ENCODE measurements around the gene CTNNBL1. TPM values are rescaled to one million over a fixed set of nuclear protein-coding genes. Genes with fewer than 3 reads are reported as not detected.

CTNNBL1 gene
- total RNA-seq, 1 donor from 2014 or later = 87.7 TPM

- Mint-ChIP-seq H3K27ac (ENCODE audit: unreplicated experiment) (no peak overlapping the region), H3K4me1 (peaks cover 52% of the 10 kb centered on the region), H3K4me3 (peak overlapping the region; percentile 89), H3K36me3 (ENCODE audit: low read depth) (no peaks in the 10 kb centered on the region), H3K9me3 (no peaks in the 10 kb centered on the region), H3K27me3 (ENCODE audit: low read depth) (peaks cover 44% of the 10 kb centered on the region)
- TF ChIP-seq CTCF (conservative IDR thresholded peaks at IDR 0.05) = no peak
- DNase-seq (ENCODE audit: low read depth, low spot score) = no peak
These were observed 210.3 kb downstream of the CTNNBL1 start for GRCh38 chr20:37904008-37904642.

- no peaks in the 10 kb centered on the region for H3K36me3 Mint-ChIP-seq (ENCODE audit: low read depth)
- DNase-seq (ENCODE audit: low read depth, low spot score) = no peak
- no peaks in the 10 kb centered on the region for H3K9me3 Mint-ChIP-seq
- H3K4me1 Mint-ChIP-seq = peaks cover 52% of the 10 kb centered on the region
- H3K4me3 Mint-ChIP-seq = peak overlapping the region; percentile 66
- no peak overlapping the region for H3K27ac Mint-ChIP-seq (ENCODE audit: unreplicated experiment)
- no peak for TF ChIP-seq CTCF (conservative IDR thresholded peaks at IDR 0.05)
- peaks cover 42% of the 10 kb centered on the region for H3K27me3 Mint-ChIP-seq (ENCODE audit: low read depth)
These were observed 211.1 kb downstream of the CTNNBL1 start for GRCh38 chr20:37904845-37905373.

- peak overlapping the region; percentile 50 for H3K27ac Mint-ChIP-seq (ENCODE audit: unreplicated experiment)
- H3K4me1 Mint-ChIP-seq = peaks cover 57% of the 10 kb centered on the region
- no peaks in the 10 kb centered on the region for H3K36me3 Mint-ChIP-seq (ENCODE audit: low read depth)
- no peak for TF ChIP-seq CTCF (conservative IDR thresholded peaks at IDR 0.05)
- DNase-seq (ENCODE audit: low read depth, low spot score) = no peak
- no peaks in the 10 kb centered on the region for H3K9me3 Mint-ChIP-seq
- H3K27me3 Mint-ChIP-seq (ENCODE audit: low read depth) = peaks cover 37% of the 10 kb centered on the region
- H3K4me3 Mint-ChIP-seq = no peak overlapping the region
These were observed 212.1 kb downstream of the CTNNBL1 start for GRCh38 chr20:37905671-37906613.

GRCh38 chr20:37907330-37907676 lies 213.5 kb downstream of the CTNNBL1 start:
- peak overlapping the region; percentile 75 for H3K4me3 Mint-ChIP-seq
- DNase-seq (ENCODE audit: low read depth, low spot score) = no peak
- peaks cover 25% of the 10 kb centered on the region for H3K27me3 Mint-ChIP-seq (ENCODE audit: low read depth)
- TF ChIP-seq CTCF (conservative IDR thresholded peaks at IDR 0.05) = no peak
- no peaks in the 10 kb centered on the region for H3K36me3 Mint-ChIP-seq (ENCODE audit: low read depth)
- peaks cover 55% of the 10 kb centered on the region for H3K4me1 Mint-ChIP-seq
- H3K9me3 Mint-ChIP-seq = no peaks in the 10 kb centered on the region
- H3K27ac Mint-ChIP-seq (ENCODE audit: unreplicated experiment) = peak overlapping the region; percentile 65

GRCh38 chr20:37907677-37908401 lies 214.0 kb downstream of the CTNNBL1 start:
- Mint-ChIP-seq H3K36me3 (ENCODE audit: low read depth) (no peaks in the 10 kb centered on the region), H3K4me3 (peak overlapping the region; percentile 75), H3K9me3 (no peaks in the 10 kb centered on the region), H3K27ac (ENCODE audit: unreplicated experiment) (peak overlapping the region; percentile 65), H3K4me1 (peaks cover 59% of the 10 kb centered on the region), H3K27me3 (ENCODE audit: low read depth) (peaks cover 25% of the 10 kb centered on the region)
- peak; percentile 42 for DNase-seq (ENCODE audit: low read depth, low spot score)
- TF ChIP-seq CTCF (conservative IDR thresholded peaks at IDR 0.05) = no peak
